Body of pancreas (tissue), 4 donors: ENCODE measurements around the gene ARHGAP29. TPM values are rescaled to one million over a fixed set of nuclear protein-coding genes. Genes with fewer than 3 reads are reported as not detected.

ENCODE experiments used
- ATAC-seq: fragments of 150-250 bp; one replicate; pipeline ENCODE4 v1.9.1; 2016
- DNase-seq, 4 donors: peaks; one replicate each; pipeline ENCODE4 v3.0.0-alpha.2; 2019
- H3K27ac ChIP-seq, 4 donors: fragments of 200-600 bp; sonication (generic); 1 replicate in 3 of 4; 2 replicates in 1 of 4; pipeline versions ENCODE4 v1.5.1 to v1.6.1; 2016 to 2019; ENCODE audit warnings: mild to moderate bottlenecking in 1 of 4, mixed read lengths in 1 of 4, moderate library complexity in 1 of 4
- H3K27me3 ChIP-seq, 2 donors: fragments of 200-600 bp; sonication (generic); one replicate each; pipeline ENCODE4 v1.6.0; 2016; ENCODE audit warnings: mild to moderate bottlenecking in 1 of 2
- H3K36me3 ChIP-seq, 2 donors: fragments of 200-600 bp; sonication (generic); replicated peaks in 1 of 2; 2 replicates each; pipeline ENCODE4 v1.5.1; 2016; ENCODE audit warnings: low read depth in 2 of 2; ENCODE audit not compliant: insufficient read depth in 1 of 2
- H3K4me1 ChIP-seq: fragments of 200-600 bp; sonication (generic); one replicate; pipeline ENCODE4 v1.6.0; 2016
- H3K4me3 ChIP-seq, 2 donors: fragments of 200-600 bp; sonication (generic); 1 replicate in 1 of 2; 2 replicates in 1 of 2; pipeline ENCODE4 v1.5.1; 2016 to 2019
- H3K9me3 ChIP-seq, 3 donors: fragments of 200-600 bp; sonication (generic); 1 replicate in 2 of 3; 2 replicates in 1 of 3; pipeline ENCODE4 v1.5.1; 2016
- POLR2A ChIP-seq, 3 donors: fragments of 450-650 bp; IDR thresholded peaks; one replicate each; pipeline ENCODE4 v1.6.1; 2016; ENCODE audit warnings: antibody characterized with exemption in 3 of 3, mild to moderate bottlenecking in 2 of 3
- WGBS, 2 donors: methylation state at CpG; one replicate each; pipeline ENCODE4 v1.1.5; 2017; 5-methylcytosine and 5-hydroxymethylcytosine counted together
- intact Hi-C: fragments of 100-400 bp; cut with DNase I; formaldehyde crosslinking; loops from one replicate; pipeline ENCODE4 v1.15.1; 2023
- total RNA-seq, 2 donors: library from RNA; depleted of rRNA; stranded (reverse); fragments of >200 nt; gene quantifications; one replicate each; pipeline ENCODE4 v1.1.0, GENCODE V29; 2016
- TF ChIP-seq, protein P1 (sequence below), 7 experiments: fragments of 450-650 bp in 4 of 7; fragments of 200-600 bp in 3 of 7; sonication (generic) in 3 of 7; IDR thresholded peaks; one replicate each; pipeline ENCODE4 v1.5.1; 2016 to 2019; ENCODE audit warnings: antibody characterized with exemption in 7 of 7

ARHGAP29 gene
- total RNA-seq, 2 donors from 2014 or later = 20.1 to 22.8 TPM

DNA sequence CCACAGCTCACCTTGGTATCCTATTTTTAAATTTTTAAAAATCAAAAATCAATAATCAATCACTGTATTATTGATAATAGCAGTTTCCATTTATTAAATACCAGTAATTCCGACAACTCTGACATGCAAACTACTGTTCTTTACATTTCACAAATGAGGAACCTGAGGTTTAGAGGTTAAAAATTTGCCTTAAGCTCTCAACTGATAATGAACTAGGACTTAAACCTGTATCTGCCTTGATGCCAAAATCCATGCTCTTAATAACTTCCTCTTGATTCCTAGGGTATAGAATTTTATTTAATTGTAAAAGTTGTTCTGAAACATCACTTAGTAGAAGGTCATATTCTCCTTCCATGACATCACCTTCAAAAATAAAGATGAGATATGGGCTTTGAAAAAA, 5.6 kb downstream of the ARHGAP29 start:
- H3K27ac ChIP-seq = peak overlapping the region in 1 of 4 donors; percentile 46
- H3K4me1 ChIP-seq = peaks cover 10% of the 10 kb centered on the region
- 62 to 71% methylated on average over 1 of the region's 1 CpG for WGBS, 2 donors
- no peak for DNase-seq
- no peaks in the 10 kb centered on the region for H3K27me3 ChIP-seq
- no peak overlapping the region for H3K4me3 ChIP-seq
- H3K36me3 ChIP-seq = no peaks in the 10 kb centered on the region
- intact Hi-C loops = no loop called here
- ATAC-seq = no peak
- no peaks in the 10 kb centered on the region for H3K9me3 ChIP-seq
- TF ChIP-seq POLR2A (IDR thresholded peaks at IDR 0.05) = no peak
- TF ChIP-seq, protein P1, sequence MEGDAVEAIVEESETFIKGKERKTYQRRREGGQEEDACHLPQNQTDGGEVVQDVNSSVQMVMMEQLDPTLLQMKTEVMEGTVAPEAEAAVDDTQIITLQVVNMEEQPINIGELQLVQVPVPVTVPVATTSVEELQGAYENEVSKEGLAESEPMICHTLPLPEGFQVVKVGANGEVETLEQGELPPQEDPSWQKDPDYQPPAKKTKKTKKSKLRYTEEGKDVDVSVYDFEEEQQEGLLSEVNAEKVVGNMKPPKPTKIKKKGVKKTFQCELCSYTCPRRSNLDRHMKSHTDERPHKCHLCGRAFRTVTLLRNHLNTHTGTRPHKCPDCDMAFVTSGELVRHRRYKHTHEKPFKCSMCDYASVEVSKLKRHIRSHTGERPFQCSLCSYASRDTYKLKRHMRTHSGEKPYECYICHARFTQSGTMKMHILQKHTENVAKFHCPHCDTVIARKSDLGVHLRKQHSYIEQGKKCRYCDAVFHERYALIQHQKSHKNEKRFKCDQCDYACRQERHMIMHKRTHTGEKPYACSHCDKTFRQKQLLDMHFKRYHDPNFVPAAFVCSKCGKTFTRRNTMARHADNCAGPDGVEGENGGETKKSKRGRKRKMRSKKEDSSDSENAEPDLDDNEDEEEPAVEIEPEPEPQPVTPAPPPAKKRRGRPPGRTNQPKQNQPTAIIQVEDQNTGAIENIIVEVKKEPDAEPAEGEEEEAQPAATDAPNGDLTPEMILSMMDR (IDR thresholded peaks at IDR 0.05) = no peak

- Histone ChIP-seq H3K27me3 (no peaks in the 10 kb centered on the region), H3K4me3 (no peak overlapping the region), H3K9me3 (no peaks in the 10 kb centered on the region), H3K4me1 (peaks cover 3% of the 10 kb centered on the region), H3K36me3 (no peaks in the 10 kb centered on the region), H3K27ac (peak overlapping the region in 1 of 4 donors; percentile 46)
- WGBS, 2 donors = 60 to 62% methylated on average over 1 of the region's 1 CpG
- DNase-seq = no peak
- intact Hi-C loops = no loop called here
- TF ChIP-seq, protein P1 (IDR thresholded peaks at IDR 0.05) = no peak
- TF ChIP-seq POLR2A (IDR thresholded peaks at IDR 0.05) = no peak
- no peak for ATAC-seq
Observed at GRCh38 chr1:94230920-94231319, 6.5 kb downstream of the ARHGAP29 start.

GRCh38 chr1:94228640-94229375, 8.6 kb downstream of the ARHGAP29 start:
- WGBS, 2 donors = 64 to 77% methylated on average over 4 of the region's 4 CpGs
- ATAC-seq (no peak), DNase-seq (no peak)
- Histone ChIP-seq H3K9me3 (no peaks in the 10 kb centered on the region), H3K4me1 (peaks cover 5% of the 10 kb centered on the region), H3K36me3 (no peaks in the 10 kb centered on the region), H3K27me3 (no peaks in the 10 kb centered on the region), H3K4me3 (no peak overlapping the region), H3K27ac (peak overlapping the region in 1 of 4 donors; percentile 13)
- no peak for TF ChIP-seq POLR2A (IDR thresholded peaks at IDR 0.05)
- TF ChIP-seq, protein P1 (IDR thresholded peaks at IDR 0.05) = no peak
- intact Hi-C loops = no loop called here

DNA sequence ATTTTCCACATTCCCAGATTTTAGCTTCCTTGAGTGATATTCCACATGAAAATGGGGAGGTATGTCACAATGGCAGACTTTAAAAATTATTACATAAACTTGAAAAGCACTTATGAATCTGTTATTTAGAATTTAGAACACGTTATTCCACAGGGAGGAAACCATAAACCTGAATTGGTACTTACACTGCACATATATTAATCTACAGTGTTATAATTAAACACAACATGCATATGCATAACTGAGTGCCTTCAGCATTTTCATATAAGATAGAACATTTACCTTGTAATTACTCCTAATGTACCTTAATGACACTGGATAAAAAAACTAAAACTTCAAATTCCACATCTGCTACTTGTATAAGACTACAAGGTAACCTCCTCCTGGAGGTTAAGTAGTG, 9.8 kb downstream of the ARHGAP29 start:
- DNase-seq (no peak), ATAC-seq (no peak)
- Histone ChIP-seq H3K4me3 (no peak overlapping the region), H3K9me3 (no peaks in the 10 kb centered on the region), H3K4me1 (peaks cover 5% of the 10 kb centered on the region), H3K27ac (no peak overlapping the region), H3K27me3 (no peaks in the 10 kb centered on the region), H3K36me3 (no peaks in the 10 kb centered on the region)
- WGBS, 2 donors = 84 to 88% methylated on average over 1 of the region's 1 CpG
- TF ChIP-seq POLR2A (IDR thresholded peaks at IDR 0.05) = no peak
- TF ChIP-seq, protein P1 (IDR thresholded peaks at IDR 0.05) = no peak
- intact Hi-C loops = no loop called here

DNA sequence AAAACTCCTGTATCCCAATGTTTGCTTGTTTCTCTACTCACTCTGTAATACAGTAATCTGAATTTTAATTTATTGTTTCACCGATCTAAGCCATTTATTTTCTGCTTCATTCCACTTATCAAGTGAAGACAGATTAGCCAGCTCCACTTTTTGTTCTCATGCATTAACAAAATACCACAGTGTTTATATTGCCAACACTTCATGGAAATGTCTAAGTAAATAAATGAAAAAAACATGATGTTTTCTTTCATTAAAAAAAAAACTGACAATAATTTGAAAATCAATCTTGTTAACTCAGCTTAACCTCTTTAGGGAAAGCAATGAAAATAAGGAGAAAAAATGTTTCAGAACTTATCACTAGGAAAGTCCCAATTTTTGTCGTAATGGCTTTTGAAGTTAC, 11.5 kb downstream of the ARHGAP29 start:
- ATAC-seq (no peak), DNase-seq (no peak)
- intact Hi-C loops = no loop called here
- no peak overlapping the region for H3K4me3 ChIP-seq
- no peaks in the 10 kb centered on the region for H3K36me3 ChIP-seq
- no peaks in the 10 kb centered on the region for H3K9me3 ChIP-seq
- H3K4me1 ChIP-seq = peaks cover 5% of the 10 kb centered on the region
- TF ChIP-seq, protein P1 (IDR thresholded peaks at IDR 0.05) = no peak
- TF ChIP-seq POLR2A (IDR thresholded peaks at IDR 0.05) = no peak
- H3K27ac ChIP-seq = peak overlapping the region in 2 of 4 donors; percentile 25 to 37
- WGBS, 2 donors = 60 to 65% methylated on average over 2 of the region's 2 CpGs
- no peaks in the 10 kb centered on the region for H3K27me3 ChIP-seq
